ENCODE data around the gene DNASE1L3.

DNA sequence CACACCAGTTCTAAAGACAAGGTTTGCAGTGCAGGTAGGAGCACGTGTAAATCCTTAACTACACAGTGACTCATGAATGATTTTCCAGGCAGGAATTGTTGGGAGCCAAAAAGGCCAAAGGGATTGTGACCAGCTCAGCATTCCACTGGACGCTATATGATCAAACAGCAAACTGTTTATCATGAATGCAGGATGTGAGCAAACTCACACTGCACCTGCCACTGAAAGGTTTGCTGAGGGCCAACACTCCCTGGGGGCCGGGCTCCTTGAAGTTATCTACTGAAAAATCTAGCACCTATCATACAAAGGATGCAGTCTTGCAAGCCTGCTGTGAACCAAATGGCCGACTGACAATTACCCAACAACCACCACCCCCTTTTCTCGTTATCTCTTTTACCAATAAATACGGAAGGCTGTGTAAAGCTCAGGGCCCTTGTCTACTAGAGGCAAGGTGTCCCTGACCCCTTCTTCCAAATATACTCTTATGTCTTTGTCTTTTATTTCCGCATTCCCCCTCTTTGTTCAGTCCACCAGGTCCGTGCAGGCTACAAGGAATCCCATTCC lies 11.5 kb upstream of the DNASE1L3 start:
- TF ChIP-seq, protein P1, sequence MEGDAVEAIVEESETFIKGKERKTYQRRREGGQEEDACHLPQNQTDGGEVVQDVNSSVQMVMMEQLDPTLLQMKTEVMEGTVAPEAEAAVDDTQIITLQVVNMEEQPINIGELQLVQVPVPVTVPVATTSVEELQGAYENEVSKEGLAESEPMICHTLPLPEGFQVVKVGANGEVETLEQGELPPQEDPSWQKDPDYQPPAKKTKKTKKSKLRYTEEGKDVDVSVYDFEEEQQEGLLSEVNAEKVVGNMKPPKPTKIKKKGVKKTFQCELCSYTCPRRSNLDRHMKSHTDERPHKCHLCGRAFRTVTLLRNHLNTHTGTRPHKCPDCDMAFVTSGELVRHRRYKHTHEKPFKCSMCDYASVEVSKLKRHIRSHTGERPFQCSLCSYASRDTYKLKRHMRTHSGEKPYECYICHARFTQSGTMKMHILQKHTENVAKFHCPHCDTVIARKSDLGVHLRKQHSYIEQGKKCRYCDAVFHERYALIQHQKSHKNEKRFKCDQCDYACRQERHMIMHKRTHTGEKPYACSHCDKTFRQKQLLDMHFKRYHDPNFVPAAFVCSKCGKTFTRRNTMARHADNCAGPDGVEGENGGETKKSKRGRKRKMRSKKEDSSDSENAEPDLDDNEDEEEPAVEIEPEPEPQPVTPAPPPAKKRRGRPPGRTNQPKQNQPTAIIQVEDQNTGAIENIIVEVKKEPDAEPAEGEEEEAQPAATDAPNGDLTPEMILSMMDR (conservative IDR thresholded peaks at IDR 0.05), result no peak
- no peak for TF ChIP-seq ZFX (IDR thresholded peaks at IDR 0.05)

Measured in C4-2B (cell line).